ENCODE data around the gene TRIM14. TPM values are rescaled to one million over a fixed set of nuclear protein-coding genes. Genes with fewer than 3 reads are reported as not detected.

TRIM14 gene
- total RNA-seq, 1 experiment from 2014 or later, result 11.9 TPM

DNA sequence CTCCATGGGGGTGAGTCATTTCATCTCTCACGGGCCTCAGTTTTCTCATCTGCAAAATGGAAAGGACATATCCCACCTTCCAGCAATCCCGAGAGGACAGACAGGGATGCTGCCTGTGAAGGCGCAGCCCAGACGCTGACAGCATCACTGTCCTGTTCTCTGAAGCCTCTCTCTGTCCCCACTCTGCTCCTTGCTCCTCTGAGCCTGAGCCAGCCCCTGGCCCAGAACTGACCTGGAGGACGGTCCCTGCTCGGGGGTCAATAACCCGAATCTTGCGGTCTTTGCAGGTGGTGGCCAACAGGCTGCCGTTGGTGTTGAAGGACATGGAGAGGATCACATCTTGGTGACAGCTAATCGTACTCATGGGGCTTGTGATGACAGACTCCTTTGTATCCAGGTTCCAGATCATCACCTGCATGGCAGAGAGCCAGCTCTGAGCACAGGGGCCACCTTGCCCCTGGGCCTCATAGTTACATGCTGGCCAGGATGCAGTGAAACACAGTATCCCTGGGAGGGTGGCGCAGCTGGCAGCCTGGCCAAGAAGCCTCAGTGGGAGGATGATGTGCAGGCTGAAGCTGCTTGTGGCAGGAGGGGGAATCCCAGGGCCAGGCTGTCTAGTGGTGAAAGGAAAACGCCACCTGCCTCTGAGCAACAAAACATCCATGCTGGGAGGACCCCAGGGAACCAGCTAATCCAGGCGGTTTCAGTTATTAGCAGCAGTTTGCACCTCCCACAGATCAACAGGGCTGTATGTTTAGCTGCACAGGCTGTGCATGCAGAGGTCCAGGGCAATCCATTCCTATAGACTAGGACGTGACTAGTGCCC lies 14.0 kb upstream of the TRIM14 start:
- Mint-ChIP-seq H3K4me3 (no peak overlapping the region), H3K4me1 (peaks cover 6% of the 10 kb centered on the region), H3K36me3 (peaks cover 47% of the 10 kb centered on the region), H3K27ac (no peak overlapping the region), H3K27me3 (ENCODE audit: low read depth) (no peaks in the 10 kb centered on the region), H3K9me3 (no peaks in the 10 kb centered on the region)
- peak; percentile 75 for TF ChIP-seq ZNF423 (CRISPR knock-in tag; IDR thresholded peaks at IDR 0.05)
- TF ChIP-seq, protein P1, sequence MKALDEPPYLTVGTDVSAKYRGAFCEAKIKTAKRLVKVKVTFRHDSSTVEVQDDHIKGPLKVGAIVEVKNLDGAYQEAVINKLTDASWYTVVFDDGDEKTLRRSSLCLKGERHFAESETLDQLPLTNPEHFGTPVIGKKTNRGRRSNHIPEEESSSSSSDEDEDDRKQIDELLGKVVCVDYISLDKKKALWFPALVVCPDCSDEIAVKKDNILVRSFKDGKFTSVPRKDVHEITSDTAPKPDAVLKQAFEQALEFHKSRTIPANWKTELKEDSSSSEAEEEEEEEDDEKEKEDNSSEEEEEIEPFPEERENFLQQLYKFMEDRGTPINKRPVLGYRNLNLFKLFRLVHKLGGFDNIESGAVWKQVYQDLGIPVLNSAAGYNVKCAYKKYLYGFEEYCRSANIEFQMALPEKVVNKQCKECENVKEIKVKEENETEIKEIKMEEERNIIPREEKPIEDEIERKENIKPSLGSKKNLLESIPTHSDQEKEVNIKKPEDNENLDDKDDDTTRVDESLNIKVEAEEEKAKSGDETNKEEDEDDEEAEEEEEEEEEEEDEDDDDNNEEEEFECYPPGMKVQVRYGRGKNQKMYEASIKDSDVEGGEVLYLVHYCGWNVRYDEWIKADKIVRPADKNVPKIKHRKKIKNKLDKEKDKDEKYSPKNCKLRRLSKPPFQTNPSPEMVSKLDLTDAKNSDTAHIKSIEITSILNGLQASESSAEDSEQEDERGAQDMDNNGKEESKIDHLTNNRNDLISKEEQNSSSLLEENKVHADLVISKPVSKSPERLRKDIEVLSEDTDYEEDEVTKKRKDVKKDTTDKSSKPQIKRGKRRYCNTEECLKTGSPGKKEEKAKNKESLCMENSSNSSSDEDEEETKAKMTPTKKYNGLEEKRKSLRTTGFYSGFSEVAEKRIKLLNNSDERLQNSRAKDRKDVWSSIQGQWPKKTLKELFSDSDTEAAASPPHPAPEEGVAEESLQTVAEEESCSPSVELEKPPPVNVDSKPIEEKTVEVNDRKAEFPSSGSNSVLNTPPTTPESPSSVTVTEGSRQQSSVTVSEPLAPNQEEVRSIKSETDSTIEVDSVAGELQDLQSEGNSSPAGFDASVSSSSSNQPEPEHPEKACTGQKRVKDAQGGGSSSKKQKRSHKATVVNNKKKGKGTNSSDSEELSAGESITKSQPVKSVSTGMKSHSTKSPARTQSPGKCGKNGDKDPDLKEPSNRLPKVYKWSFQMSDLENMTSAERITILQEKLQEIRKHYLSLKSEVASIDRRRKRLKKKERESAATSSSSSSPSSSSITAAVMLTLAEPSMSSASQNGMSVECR (CRISPR knock-in tag; IDR thresholded peaks at IDR 0.05; ENCODE audit: borderline replicate concordance), result no peak
- TF ChIP-seq, protein P2, sequence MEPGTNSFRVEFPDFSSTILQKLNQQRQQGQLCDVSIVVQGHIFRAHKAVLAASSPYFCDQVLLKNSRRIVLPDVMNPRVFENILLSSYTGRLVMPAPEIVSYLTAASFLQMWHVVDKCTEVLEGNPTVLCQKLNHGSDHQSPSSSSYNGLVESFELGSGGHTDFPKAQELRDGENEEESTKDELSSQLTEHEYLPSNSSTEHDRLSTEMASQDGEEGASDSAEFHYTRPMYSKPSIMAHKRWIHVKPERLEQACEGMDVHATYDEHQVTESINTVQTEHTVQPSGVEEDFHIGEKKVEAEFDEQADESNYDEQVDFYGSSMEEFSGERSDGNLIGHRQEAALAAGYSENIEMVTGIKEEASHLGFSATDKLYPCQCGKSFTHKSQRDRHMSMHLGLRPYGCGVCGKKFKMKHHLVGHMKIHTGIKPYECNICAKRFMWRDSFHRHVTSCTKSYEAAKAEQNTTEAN (CRISPR knock-in tag; IDR thresholded peaks at IDR 0.05), result no peak
- TF ChIP-seq, protein P3, sequence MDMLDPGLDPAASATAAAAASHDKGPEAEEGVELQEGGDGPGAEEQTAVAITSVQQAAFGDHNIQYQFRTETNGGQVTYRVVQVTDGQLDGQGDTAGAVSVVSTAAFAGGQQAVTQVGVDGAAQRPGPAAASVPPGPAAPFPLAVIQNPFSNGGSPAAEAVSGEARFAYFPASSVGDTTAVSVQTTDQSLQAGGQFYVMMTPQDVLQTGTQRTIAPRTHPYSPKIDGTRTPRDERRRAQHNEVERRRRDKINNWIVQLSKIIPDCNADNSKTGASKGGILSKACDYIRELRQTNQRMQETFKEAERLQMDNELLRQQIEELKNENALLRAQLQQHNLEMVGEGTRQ (CRISPR knock-in tag; IDR thresholded peaks at IDR 0.05), result no peak
- DNase-seq (ENCODE audit: low spot score), result no peak
- no peak; the same call in 1 of the 2 replicates for ATAC-seq
- ChIA-PET CTCF (interaction anchor here (0.7 to 0.9 kb wide), 3 partner anchors 27 to 75 kb away, joined by 3 read pairs; no protein-coding TSS in a partner anchor), POLR2A (no interaction called here)

- no peak for TF ChIP-seq TP53 (CRISPR knock-in tag; IDR thresholded peaks at IDR 0.05)
- TF ChIP-seq CREB1 (CRISPR knock-in tag; IDR thresholded peaks at IDR 0.05), result no peak
- no peak for TF ChIP-seq ZNF219 (CRISPR knock-in tag; IDR thresholded peaks at IDR 0.05; ENCODE audit: borderline replicate concordance)
- TF ChIP-seq, protein P1 (CRISPR knock-in tag; IDR thresholded peaks at IDR 0.05; ENCODE audit: borderline replicate concordance), result no peak
- TF ChIP-seq CDX4 (CRISPR knock-in tag; IDR thresholded peaks at IDR 0.05; ENCODE audit: borderline replicate concordance), result no peak
- TF ChIP-seq ZNF671 (CRISPR knock-in tag; IDR thresholded peaks at IDR 0.05), result no peak
- TF ChIP-seq, protein P4, sequence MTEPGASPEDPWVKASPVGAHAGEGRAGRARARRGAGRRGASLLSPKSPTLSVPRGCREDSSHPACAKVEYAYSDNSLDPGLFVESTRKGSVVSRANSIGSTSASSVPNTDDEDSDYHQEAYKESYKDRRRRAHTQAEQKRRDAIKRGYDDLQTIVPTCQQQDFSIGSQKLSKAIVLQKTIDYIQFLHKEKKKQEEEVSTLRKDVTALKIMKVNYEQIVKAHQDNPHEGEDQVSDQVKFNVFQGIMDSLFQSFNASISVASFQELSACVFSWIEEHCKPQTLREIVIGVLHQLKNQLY (CRISPR knock-in tag; IDR thresholded peaks at IDR 0.05), result no peak
- Mint-ChIP-seq H3K9me3 (no peaks in the 10 kb centered on the region), H3K27ac (no peak overlapping the region), H3K36me3 (peaks cover 47% of the 10 kb centered on the region), H3K4me3 (no peak overlapping the region), H3K27me3 (ENCODE audit: low read depth) (no peaks in the 10 kb centered on the region), H3K4me1 (peaks cover 6% of the 10 kb centered on the region)
- ChIA-PET POLR2A (no interaction called here), CTCF (no interaction called here)
- no peak for ATAC-seq
- no peak for DNase-seq (ENCODE audit: low spot score)
Measured at GRCh38 chr9:98132158-98132557, 13.1 kb upstream of the TRIM14 start.

All from WTC11 (cell line).